ENCODE data around the gene LRRTM1.

- TF ChIP-seq TAF1 (IDR thresholded peaks at IDR 0.05; ENCODE audit: borderline replicate concordance, low read depth, low read length), result no peak
- TF ChIP-seq GATA2 (CRISPR knock-in tag; IDR thresholded peaks at IDR 0.05), result peak; percentile 31; the same call in 1 of the 2 replicates
- no peak for TF ChIP-seq CTCF (IDR thresholded peaks at IDR 0.05)
- TF ChIP-seq SIN3A (IDR thresholded peaks at IDR 0.05; ENCODE audit: borderline replicate concordance, low read depth, low read length), result no peak
- TF ChIP-seq POLR2AphosphoS5 (IDR thresholded peaks at IDR 0.05; ENCODE audit: low read depth, low read length), result no peak
- TF ChIP-seq JUND (IDR thresholded peaks at IDR 0.05), result no peak
- TF ChIP-seq, protein P1, sequence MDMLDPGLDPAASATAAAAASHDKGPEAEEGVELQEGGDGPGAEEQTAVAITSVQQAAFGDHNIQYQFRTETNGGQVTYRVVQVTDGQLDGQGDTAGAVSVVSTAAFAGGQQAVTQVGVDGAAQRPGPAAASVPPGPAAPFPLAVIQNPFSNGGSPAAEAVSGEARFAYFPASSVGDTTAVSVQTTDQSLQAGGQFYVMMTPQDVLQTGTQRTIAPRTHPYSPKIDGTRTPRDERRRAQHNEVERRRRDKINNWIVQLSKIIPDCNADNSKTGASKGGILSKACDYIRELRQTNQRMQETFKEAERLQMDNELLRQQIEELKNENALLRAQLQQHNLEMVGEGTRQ (IDR thresholded peaks at IDR 0.05; ENCODE audit: borderline replicate concordance, low read depth, low read length), result no peak
- no peak for TF ChIP-seq YY1 (IDR thresholded peaks at IDR 0.05; ENCODE audit: low read depth)
- no peak for TF ChIP-seq NFIC (IDR thresholded peaks at IDR 0.05; ENCODE audit: borderline replicate concordance)
- TF ChIP-seq MAX (IDR thresholded peaks at IDR 0.05; ENCODE audit: low read depth), result no peak
Observed at GRCh38 chr2:80303006-80303908, 1.3 kb downstream of the LRRTM1 start.

Measured in SK-N-SH (cell line).